Stimulated activated CD8-positive, alpha-beta memory T cell treated with anti-CD3 and anti-CD28 coated beads, Interleukin-7, amount 100 ng/mL, for 24 hours (primary cell): ENCODE results near the gene SBF2.
"Not testable (repeated sequence)": the region's sequence is repeated elsewhere in the genome, so short reads cannot be mapped to it uniquely, and the experiment has no call there.

Experiments used
- DNase-seq: peaks from one replicate; pipeline ENCODE4 v3.0.0-alpha.2; 2020; ENCODE audit warnings: low read depth

The SBF2 gene

GRCh38 chr11:10263929-10264328 is 30.1 kb downstream of the SBF2 start:
- no peak for DNase-seq

DNA sequence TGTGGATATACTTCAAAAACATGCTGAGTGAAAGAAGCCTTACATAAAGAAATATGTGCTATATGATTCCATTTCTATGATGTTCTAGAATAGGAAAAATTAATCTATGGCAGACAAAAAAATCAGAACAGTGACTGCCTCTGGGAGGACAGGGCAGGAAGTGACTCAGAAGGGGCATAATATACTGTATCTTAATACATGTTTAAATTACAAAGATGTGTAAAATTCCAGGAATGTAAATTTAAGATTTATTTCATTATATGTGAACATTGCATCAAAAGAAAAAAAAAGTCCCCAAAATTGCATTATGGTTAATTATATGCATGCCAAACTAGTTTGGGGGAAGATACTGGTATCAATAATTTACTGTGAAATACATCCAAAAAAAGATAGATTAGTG is 32.2 kb downstream of the SBF2 start:
- no peak for DNase-seq

- DNase-seq: no peak
These were observed 36.5 kb downstream of the SBF2 start for GRCh38 chr11:10257478-10257877.

DNA sequence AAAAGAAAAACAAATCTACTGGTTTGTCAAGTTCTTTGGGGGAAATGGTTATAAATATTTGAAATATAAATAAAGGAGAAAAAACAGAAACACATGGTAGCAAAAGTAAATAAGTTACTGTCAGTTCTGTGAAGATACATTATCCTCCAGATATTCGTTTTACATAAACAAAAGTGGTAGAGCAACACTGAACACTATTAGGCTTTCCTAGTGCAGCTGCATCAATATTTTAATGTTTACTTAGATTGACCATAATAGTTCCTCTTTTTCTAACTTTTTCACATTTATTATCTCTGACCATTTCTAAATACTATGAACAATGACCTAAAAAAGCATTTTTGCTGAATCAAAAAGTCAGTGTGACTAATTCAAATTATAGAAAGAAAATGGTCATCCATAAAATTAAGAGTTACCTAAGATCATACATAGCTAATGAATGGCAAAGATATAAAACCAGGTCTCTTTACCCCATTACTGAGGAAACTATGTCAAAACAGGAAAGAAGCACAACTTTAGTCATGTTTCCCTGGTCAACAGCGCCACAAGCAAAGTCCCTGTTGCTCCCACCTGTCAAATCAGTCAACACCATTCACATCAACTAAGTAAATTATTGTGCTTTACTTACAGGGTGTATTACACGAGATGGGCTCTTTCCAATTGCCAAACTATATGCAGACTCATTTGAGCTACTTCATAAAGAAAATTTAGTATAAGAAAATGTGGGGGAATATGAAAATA is 38.5 kb downstream of the SBF2 start:
- DNase-seq: no peak

DNA sequence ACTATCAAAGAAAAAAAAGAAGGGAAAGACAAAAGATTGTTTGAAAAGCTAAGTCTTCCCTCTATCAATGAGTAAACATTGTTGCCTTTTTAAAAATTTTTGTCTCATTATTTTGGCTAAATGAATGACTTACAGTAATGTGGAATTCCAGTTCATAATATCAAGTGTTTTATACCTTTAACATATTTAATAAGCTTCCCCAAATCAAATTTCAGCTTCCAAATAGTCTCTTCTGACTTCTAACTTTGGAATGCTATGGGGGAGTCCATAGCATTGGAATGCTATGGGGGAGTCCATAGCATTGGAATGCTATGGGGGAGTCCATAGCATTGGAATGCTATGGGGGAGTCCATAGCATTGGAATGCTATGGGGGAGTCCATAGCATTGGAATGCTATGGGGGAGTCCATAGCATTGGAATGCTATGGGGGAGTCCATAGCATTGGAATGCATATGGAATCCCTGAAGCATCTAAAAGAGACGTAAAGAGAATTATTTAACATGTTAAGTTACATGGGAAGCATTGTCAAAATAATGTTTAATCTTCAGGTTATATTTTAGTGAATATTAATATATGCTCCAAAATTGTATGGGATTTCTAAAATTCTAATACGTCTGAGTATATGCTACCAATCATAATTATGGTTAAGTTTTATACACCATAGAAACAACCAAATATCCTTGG is 44.4 kb downstream of the SBF2 start:
- not testable (repeated sequence) for DNase-seq

DNA sequence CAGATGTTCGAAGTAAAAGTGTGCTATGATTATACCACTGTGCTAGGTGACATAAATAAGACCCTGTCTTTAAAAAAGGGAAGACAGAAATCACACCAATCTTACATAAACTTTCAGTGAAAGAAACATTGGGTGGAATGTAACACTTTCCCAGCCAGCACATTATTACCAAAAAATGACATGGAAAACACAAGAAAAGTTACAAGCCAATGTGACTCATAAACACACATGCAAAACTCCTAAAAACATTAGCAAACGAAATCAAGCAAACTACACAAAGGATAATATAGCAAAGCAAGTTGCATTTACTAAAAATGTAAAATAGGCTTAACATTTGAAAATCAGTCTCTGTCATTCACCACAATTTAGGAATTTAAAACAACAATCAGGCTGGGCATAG is 47.0 kb downstream of the SBF2 start:
- DNase-seq: no peak

- no peak for DNase-seq
These were observed 50.0 kb downstream of the SBF2 start for GRCh38 chr11:10243896-10244575.

- no peak for DNase-seq
These were observed 57.2 kb downstream of the SBF2 start for GRCh38 chr11:10236840-10237239.

DNA sequence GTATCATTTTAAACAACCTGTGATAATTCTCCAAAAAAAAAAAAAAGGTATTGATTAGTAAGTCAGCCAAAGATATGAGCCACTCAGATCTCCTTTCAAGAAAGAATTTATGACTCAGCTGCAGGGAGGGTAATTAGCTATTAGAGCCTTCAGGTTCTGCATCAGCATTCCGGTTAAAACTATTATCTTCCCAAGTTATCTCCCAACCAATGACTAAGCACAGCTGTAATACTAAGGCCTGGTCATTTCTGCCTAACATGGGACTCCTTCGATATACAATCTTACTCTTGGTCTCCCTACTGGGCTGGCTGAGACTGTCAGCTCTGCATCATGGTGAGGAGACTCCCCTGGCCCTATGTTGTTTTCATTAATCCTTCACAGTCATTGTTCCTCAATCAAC is 60.4 kb downstream of the SBF2 start:
- no peak for DNase-seq

DNA sequence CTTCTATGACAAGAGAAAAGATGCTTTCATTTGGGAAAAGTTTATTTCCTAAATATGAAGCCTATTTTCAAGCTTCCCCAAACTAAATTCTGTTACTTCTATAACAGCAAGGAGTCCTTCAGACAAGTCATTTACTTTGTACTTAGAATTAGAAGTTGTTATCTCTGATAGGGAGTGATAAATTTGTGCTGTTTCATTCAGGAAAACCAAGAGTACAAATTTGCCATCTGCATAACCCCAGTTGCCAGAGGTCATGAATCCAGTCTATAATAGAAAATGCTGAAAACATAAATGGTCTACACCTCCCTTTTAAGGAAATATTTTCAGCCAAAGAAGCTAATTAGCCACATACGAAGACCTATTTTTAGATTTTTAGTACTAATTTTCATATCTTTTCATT is 61.3 kb downstream of the SBF2 start:
- no peak for DNase-seq

DNA sequence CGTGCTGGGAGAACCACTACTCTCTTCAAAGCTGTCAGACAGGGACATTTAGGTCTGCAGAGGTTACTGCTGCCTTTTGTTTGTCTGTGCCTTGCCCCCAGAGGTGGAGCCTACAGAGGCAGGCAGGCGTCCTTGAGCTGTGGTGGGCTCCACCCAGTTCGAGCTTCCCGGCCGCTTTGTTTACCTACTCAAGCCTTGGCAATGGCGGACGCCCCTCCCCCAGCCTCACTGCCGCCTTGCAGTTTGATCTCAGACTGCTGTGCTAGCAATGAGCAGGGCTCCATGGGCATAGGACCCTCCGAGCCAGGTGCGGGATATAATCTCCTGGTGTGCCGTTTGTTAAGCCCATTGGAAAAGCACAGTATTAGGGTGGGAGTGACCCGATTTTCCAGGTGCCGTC is 62.2 kb downstream of the SBF2 start:
- not testable (repeated sequence) for DNase-seq

- DNase-seq: no peak
These were observed 68.5 kb downstream of the SBF2 start for GRCh38 chr11:10225553-10225952.

GRCh38 chr11:10222399-10222798 is 71.6 kb downstream of the SBF2 start:
- no peak for DNase-seq

DNA sequence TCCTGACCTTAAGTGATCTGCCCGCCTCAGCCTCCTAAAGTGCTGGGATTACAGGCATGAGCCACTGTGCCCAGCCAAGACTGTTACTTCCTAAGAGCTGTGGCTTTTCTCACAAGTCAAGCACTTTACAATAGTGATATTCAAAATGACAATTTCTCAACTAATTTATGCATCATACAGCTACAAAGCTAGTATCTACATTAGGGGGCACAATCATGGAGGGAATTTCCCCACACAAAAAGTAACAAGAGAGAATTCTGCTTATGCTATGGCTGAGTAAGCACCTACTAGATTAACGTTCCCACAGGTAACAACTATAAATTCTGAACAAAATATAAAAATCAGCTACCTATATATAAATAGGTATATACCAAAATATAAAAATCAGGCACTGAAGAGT is 72.7 kb downstream of the SBF2 start:
- no peak for DNase-seq

- DNase-seq: no peak
These were observed 82.5 kb downstream of the SBF2 start for GRCh38 chr11:10211470-10211869.

GRCh38 chr11:10209326-10209725 is 84.7 kb downstream of the SBF2 start:
- DNase-seq: no peak

- no peak for DNase-seq
These were observed 85.9 kb downstream of the SBF2 start for GRCh38 chr11:10208131-10208575.

GRCh38 chr11:10205928-10206327 is 88.1 kb downstream of the SBF2 start:
- no peak for DNase-seq

GRCh38 chr11:10204021-10204420 is 90.0 kb downstream of the SBF2 start:
- DNase-seq: no peak

DNA sequence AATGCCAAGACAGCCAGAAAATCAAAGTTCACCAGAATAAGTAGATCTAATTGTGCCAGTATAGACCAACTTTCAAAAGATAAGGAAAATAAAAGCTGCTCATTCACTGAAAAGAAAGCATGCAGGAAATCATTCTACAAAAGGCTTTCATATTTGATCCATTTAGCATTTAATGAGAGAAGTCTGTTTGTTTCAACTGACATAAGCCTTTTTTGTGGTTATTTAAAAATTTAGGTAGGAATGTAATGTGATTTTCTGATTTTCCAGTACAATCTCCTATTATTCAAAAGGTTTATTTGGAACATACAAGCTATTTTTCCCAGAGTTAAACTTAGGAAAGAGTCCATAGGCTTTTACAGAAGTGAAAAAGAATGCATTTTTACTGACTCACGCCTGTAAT is 92.7 kb downstream of the SBF2 start:
- no peak for DNase-seq

DNA sequence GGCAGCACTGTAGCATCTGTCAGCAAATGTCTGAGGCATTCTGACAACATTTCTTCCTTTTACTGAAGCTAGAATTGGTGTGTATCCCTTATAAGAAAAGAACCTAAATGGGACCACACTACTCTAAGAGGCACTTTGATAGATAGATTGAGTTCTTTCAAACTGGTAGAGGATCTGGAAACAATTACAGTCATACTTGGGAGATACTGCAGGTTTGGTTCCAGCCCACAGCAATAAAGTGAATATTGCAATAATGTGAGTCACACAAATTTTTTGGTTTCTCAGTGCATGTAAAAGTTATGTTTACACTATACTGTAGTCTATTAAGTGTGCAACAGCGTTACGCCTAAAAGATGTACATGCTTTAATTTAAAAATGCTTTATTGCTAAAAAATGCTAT is 96.9 kb downstream of the SBF2 start:
- DNase-seq: no peak

DNA sequence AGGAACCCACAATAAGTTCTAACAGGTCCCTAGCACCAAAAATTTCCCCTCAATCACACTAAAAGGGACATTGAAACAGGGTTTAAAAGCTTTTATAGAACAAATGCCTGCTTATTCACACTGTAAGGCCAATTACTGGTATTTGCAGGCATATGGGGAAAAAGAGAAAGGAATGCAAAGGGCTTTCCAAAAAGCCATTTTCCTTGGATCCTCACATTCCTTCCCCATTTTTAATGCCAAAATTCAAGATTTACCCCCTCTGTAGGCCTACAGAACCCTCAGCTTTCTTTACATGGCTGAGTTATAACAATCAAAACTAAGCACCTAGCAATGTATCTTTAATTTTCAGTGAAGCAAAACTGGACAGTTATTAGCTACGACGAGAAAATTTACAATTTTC is 102.0 kb downstream of the SBF2 start:
- DNase-seq: no peak

- no peak for DNase-seq
These were observed 112.2 kb downstream of the SBF2 start for GRCh38 chr11:10181811-10182210.
